Airway epithelial cell (primary cell): ENCODE measurements around the gene RAB18. TPM values are rescaled to one million over a fixed set of nuclear protein-coding genes. Genes with fewer than 3 reads are reported as not detected.

Experiments used
- total RNA-seq: library from RNA; depleted of rRNA; stranded (reverse); fragments of >200 nt; gene quantifications from 2 replicates; pipeline ENCODE4 v1.2.3, GENCODE V29; 2015

Gene RAB18
- total RNA-seq, result 32.9 and 38.4 TPM in 2 replicates

GRCh38 chr10:27504007-27504807 is at the start of gene RAB18:
RAB18 (plus strand) TSS chr10:27504304; CDS start chr10:27504370, 66 bp downstream.

Other genes starting within 250 kb of the RAB18 start
- gene MKX, start 241.5 kb downstream of the RAB18 start, total RNA-seq, result 0.05 TPM in 1 of 2 replicates, not detected in the other